Neural cell (in vitro differentiated cells): ENCODE measurements around the gene TNFAIP8. TPM values are rescaled to one million over a fixed set of nuclear protein-coding genes. Genes with fewer than 3 reads are reported as not detected.

Experiments
- H2AFZ ChIP-seq: fragments of 200-600, 300-800 bp; sonication (generic), shearing (Covaris generic); 2 replicates; pipeline ENCODE4 v1.6.0; 2014; ENCODE audit warnings: low read depth, mild to moderate bottlenecking, antibody characterized with exemption, low read length, moderate library complexity
- H3F3A ChIP-seq: fragments of 200-600 bp; shearing (Covaris generic); 2 replicates; pipeline ENCODE4 v1.6.1; 2016; ENCODE audit warnings: mild to moderate bottlenecking, moderate library complexity, mixed read lengths, antibody characterized with exemption, low read length; ENCODE audit not compliant: insufficient read depth, poor library complexity, severe bottlenecking
- H3K27ac ChIP-seq: fragments of 200-600, 300-800 bp; sonication (generic), shearing (Covaris generic); 2 replicates; pipeline ENCODE4 v1.5.1; 2014; ENCODE audit warnings: mild to moderate bottlenecking, low read length, moderate library complexity
- H3K27me3 ChIP-seq: fragments of 300-800, 200-600 bp; sonication (generic), shearing (Covaris generic); 2 replicates; pipeline ENCODE4 v1.6.0; 2014; ENCODE audit warnings: mild to moderate bottlenecking, low read depth, low read length, moderate library complexity; ENCODE audit not compliant: insufficient read depth
- H3K36me3 ChIP-seq: fragments of 300-800, 200-600 bp; sonication (generic), shearing (Covaris generic); 2 replicates; pipeline ENCODE4 v1.5.1; 2014; ENCODE audit warnings: mild to moderate bottlenecking, antibody characterized with exemption, low read length, moderate library complexity; ENCODE audit not compliant: insufficient read depth
- H3K4me2 ChIP-seq: fragments of 300-800, 200-600 bp; sonication (generic), shearing (Covaris generic); 2 replicates; pipeline ENCODE4 v1.6.0; 2014; ENCODE audit warnings: mild to moderate bottlenecking, low read length
- H3K4me3 ChIP-seq: fragments of 300-800, 200-600 bp; sonication (generic), shearing (Covaris generic); 2 replicates; pipeline ENCODE4 v1.5.1; 2014; ENCODE audit warnings: mild to moderate bottlenecking, low read length, moderate library complexity
- H3K79me2 ChIP-seq: fragments of 200-600 bp; shearing (Covaris generic); replicated peaks from 2 replicates; pipeline ENCODE4 v1.6.0; 2014; ENCODE audit warnings: mild to moderate bottlenecking, low read length, moderate library complexity; ENCODE audit not compliant: insufficient read depth
- H3K9ac ChIP-seq: fragments of 300-800, 200-600 bp; sonication (generic), shearing (Covaris generic); 2 replicates; pipeline ENCODE4 v1.6.1; 2016; ENCODE audit warnings: mild to moderate bottlenecking, low read length, mixed read lengths
- H3K9me2 ChIP-seq: fragments of 200-600 bp; shearing (Covaris generic); 2 replicates; pipeline ENCODE4 v1.6.1; 2016; ENCODE audit warnings: mild to moderate bottlenecking, low read length, mixed read lengths; ENCODE audit not compliant: insufficient read depth
- H3K9me3 ChIP-seq: fragments of 200-600, 300-800 bp; sonication (generic), shearing (Covaris generic); 2 replicates; pipeline ENCODE4 v1.6.1; 2016; ENCODE audit warnings: mild to moderate bottlenecking, mixed run types, low read length, moderate library complexity, mixed read lengths
- H4K20me1 ChIP-seq: fragments of 200-600 bp; shearing (Covaris generic); 2 replicates; pipeline ENCODE4 v1.6.1; 2016; ENCODE audit warnings: mild to moderate bottlenecking, mixed run types; ENCODE audit not compliant: insufficient read depth
- EZH2 ChIP-seq: fragments of 200-600, 300-800 bp; shearing (Covaris generic), sonication (generic); IDR thresholded peaks from 2 replicates; pipeline ENCODE4 v1.6.1; 2014; ENCODE audit warnings: antibody characterized with exemption, low read length, borderline replicate concordance, mild to moderate bottlenecking; ENCODE audit not compliant: insufficient read depth, poor library complexity, severe bottlenecking
- POLR2AphosphoS5 ChIP-seq: IDR thresholded peaks from 2 replicates; pipeline ENCODE4 v1.6.1; 2012
- RAD21 ChIP-seq: fragments of 450-650 bp; conservative IDR thresholded peaks from 2 replicates; pipeline ENCODE4 v1.6.1; 2014; ENCODE audit warnings: antibody characterized with exemption, mild to moderate bottlenecking, moderate library complexity
- REST ChIP-seq: IDR thresholded peaks from 2 replicates; pipeline ENCODE4 v1.6.1; 2012; ENCODE audit warnings: borderline replicate concordance
- SMC3 ChIP-seq: fragments of 450-650 bp; conservative IDR thresholded peaks from 2 replicates; pipeline ENCODE4 v1.6.1; 2014; ENCODE audit warnings: antibody characterized with exemption, mild to moderate bottlenecking, moderate library complexity; ENCODE audit not compliant: poor library complexity
- polyA plus RNA-seq: library from polyadenylated mRNA; depleted of rRNA; stranded (reverse); fragments of >200 nt; gene quantifications from 2 replicates; pipeline ENCODE4 v1.2.3, GENCODE V29; 2014
- TF ChIP-seq, protein P1 (sequence below): fragments of 450-650 bp; IDR thresholded peaks from 2 replicates; pipeline ENCODE4 v1.5.1; 2014; ENCODE audit warnings: antibody characterized with exemption, mild to moderate bottlenecking, moderate library complexity; ENCODE audit not compliant: poor library complexity, severe bottlenecking

The TNFAIP8 gene
- polyA plus RNA-seq, 1 donor from 2014 or later, result 0.26 TPM

- TF ChIP-seq POLR2AphosphoS5 (no peak), EZH2 (no peak), REST (no peak), SMC3 (no peak), RAD21 (no peak)
- TF ChIP-seq, protein P1, sequence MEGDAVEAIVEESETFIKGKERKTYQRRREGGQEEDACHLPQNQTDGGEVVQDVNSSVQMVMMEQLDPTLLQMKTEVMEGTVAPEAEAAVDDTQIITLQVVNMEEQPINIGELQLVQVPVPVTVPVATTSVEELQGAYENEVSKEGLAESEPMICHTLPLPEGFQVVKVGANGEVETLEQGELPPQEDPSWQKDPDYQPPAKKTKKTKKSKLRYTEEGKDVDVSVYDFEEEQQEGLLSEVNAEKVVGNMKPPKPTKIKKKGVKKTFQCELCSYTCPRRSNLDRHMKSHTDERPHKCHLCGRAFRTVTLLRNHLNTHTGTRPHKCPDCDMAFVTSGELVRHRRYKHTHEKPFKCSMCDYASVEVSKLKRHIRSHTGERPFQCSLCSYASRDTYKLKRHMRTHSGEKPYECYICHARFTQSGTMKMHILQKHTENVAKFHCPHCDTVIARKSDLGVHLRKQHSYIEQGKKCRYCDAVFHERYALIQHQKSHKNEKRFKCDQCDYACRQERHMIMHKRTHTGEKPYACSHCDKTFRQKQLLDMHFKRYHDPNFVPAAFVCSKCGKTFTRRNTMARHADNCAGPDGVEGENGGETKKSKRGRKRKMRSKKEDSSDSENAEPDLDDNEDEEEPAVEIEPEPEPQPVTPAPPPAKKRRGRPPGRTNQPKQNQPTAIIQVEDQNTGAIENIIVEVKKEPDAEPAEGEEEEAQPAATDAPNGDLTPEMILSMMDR, result no peak
- Histone ChIP-seq H3K4me2 (no peak overlapping the region), H3K36me3 (no peaks in the 10 kb centered on the region), H3K79me2 (no peaks in the 10 kb centered on the region), H3K27me3 (no peaks in the 10 kb centered on the region), H3K4me3 (no peak overlapping the region), H3F3A (no peaks in the 10 kb centered on the region), H3K9ac (no peak overlapping the region), H3K9me2 (no peaks in the 10 kb centered on the region), H3K27ac (no peak overlapping the region), H4K20me1 (no peaks in the 10 kb centered on the region), H3K9me3 (no peaks in the 10 kb centered on the region), H2AFZ (no peak overlapping the region)
Measured at GRCh38 chr5:119365847-119366539, 10.2 kb downstream of the TNFAIP8 start.

- Histone ChIP-seq H3K9me2 (no peaks in the 10 kb centered on the region), H3K27me3 (no peaks in the 10 kb centered on the region), H3K27ac (no peak overlapping the region), H3F3A (no peaks in the 10 kb centered on the region), H3K4me3 (no peak overlapping the region), H3K79me2 (no peaks in the 10 kb centered on the region), H3K36me3 (no peaks in the 10 kb centered on the region), H2AFZ (no peak overlapping the region), H4K20me1 (no peaks in the 10 kb centered on the region), H3K4me2 (no peak overlapping the region), H3K9ac (no peak overlapping the region), H3K9me3 (no peaks in the 10 kb centered on the region)
- no peak for TF ChIP-seq REST
- TF ChIP-seq RAD21, result no peak
- no peak for TF ChIP-seq SMC3
Measured at GRCh38 chr5:119366540-119366881, 10.7 kb downstream of the TNFAIP8 start.
